ENCODE measurements around the gene WDPCP.

Gene WDPCP

GRCh38 chr2:63530704-63531279, 57.5 kb downstream of the WDPCP start:
- Mint-ChIP-seq H3K27ac (no peak overlapping the region), H3K4me3 (no peak overlapping the region), H3K36me3 (peaks cover 39% of the 10 kb centered on the region), H3K27me3 (no peaks in the 10 kb centered on the region), H3K9me3 (peaks cover 21% of the 10 kb centered on the region), H3K4me1 (peaks cover 26% of the 10 kb centered on the region)
- no peak for ATAC-seq

DNA sequence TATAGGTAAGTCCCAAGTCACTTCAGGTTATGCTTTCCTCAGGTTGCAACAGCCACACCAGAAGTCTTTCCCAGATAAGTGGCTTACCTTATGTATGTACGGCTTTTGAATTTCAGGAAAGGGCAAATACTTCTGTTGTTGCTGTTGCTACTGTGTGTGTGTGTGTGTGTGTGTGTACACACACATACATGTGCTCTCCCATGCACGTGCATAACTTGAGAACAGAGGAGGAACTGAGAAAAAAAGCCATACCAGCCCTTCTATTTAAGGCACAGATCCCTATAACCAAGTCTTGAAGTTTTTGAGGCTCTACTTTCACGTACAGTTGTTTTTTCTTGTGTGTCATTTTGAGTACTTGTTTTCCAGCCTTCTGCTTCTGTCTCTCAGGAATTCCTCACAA, 62.4 kb downstream of the WDPCP start:
- Mint-ChIP-seq H3K9me3 (peaks cover 35% of the 10 kb centered on the region), H3K36me3 (peaks cover 49% of the 10 kb centered on the region), H3K4me3 (no peak overlapping the region), H3K27ac (no peak overlapping the region), H3K4me1 (peaks cover 6% of the 10 kb centered on the region), H3K27me3 (no peaks in the 10 kb centered on the region)
- no peak for ATAC-seq

DNA sequence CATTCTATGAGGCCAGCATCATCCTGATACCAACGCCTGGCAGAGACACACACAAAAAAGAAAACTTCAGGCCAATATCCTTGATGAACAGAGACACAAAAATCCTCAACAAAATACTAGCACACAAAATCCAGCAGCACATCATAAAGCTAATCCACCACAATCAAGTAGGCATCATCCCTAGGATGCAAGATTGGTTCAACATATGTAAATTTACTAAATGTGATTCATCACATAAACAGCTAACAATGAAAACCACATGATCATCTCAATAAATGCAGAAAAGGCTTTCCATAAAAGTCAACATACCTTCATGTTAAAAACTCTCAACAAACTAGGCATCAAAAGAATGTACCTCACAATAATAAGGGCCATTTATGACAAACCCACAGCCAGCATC, 65.3 kb downstream of the WDPCP start:
- Mint-ChIP-seq H3K27ac (no peak overlapping the region), H3K4me1 (peaks cover 6% of the 10 kb centered on the region), H3K9me3 (peaks cover 35% of the 10 kb centered on the region), H3K36me3 (peaks cover 48% of the 10 kb centered on the region), H3K4me3 (no peak overlapping the region), H3K27me3 (no peaks in the 10 kb centered on the region)
- ATAC-seq, result no peak

DNA sequence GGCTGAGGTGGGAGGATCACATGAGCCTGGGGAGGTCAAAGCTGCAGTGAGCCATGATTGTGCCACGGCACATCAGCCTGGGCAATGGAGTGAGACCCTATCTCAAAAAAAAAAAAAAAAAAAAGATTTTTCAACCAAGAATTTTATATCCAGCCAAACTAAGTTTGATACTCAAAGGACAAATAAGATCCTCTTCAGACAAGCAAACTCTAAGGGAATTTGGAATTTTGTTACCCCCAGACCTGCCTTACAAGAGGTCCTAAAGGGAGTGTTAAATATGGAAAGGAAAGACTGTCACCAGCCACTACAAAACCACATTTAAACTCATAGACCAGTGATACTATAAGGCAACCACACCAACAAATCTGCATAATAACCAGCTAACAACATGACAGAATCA, 67.5 kb downstream of the WDPCP start:
- H3K27ac Mint-ChIP-seq, result no peak overlapping the region
- ATAC-seq, result no peak
- no peak overlapping the region for H3K4me3 Mint-ChIP-seq
- no peaks in the 10 kb centered on the region for H3K27me3 Mint-ChIP-seq
- H3K4me1 Mint-ChIP-seq, result peaks cover 8% of the 10 kb centered on the region
- H3K9me3 Mint-ChIP-seq, result peaks cover 35% of the 10 kb centered on the region
- peaks cover 54% of the 10 kb centered on the region for H3K36me3 Mint-ChIP-seq

- Mint-ChIP-seq H3K9me3 (peaks cover 11% of the 10 kb centered on the region), H3K27ac (no peak overlapping the region), H3K4me1 (peaks cover 8% of the 10 kb centered on the region), H3K27me3 (no peaks in the 10 kb centered on the region), H3K36me3 (peaks cover 34% of the 10 kb centered on the region), H3K4me3 (no peak overlapping the region)
- ATAC-seq, result no peak
Observed at GRCh38 chr2:63514781-63515180, 73.5 kb downstream of the WDPCP start.

DNA sequence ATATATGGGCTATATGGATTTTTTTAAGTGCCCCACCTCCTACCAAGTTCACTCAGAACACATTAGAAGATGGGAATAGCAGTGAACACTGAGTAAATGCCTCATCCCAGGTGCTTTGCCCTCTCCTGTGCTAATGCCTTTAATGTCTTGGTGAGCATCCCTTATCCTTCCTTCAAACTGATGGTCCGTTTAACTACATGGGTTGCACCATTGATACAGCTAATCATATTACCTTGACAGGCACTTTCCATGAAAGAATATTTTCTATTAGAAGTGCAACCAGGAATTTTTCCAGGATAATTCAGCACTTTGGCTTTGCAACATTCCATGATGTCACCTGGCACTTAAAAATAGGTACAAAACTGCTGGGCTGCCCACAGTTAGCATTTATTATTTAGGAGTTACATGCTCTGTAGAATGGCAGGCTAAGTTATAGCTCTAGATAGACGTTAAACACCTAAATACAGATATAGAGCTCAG, 74.0 kb downstream of the WDPCP start:
- no peak overlapping the region for H3K27ac Mint-ChIP-seq
- H3K9me3 Mint-ChIP-seq, result peaks cover 15% of the 10 kb centered on the region
- peaks cover 35% of the 10 kb centered on the region for H3K36me3 Mint-ChIP-seq
- no peak for ATAC-seq
- no peak overlapping the region for H3K4me3 Mint-ChIP-seq
- H3K4me1 Mint-ChIP-seq, result peaks cover 8% of the 10 kb centered on the region
- no peaks in the 10 kb centered on the region for H3K27me3 Mint-ChIP-seq

GRCh38 chr2:63506320-63506719, 82.0 kb downstream of the WDPCP start:
- Mint-ChIP-seq H3K27me3 (no peaks in the 10 kb centered on the region), H3K36me3 (peaks cover 46% of the 10 kb centered on the region), H3K4me1 (peaks cover 28% of the 10 kb centered on the region), H3K27ac (no peak overlapping the region), H3K4me3 (no peak overlapping the region), H3K9me3 (peaks cover 26% of the 10 kb centered on the region)
- no peak for ATAC-seq

GRCh38 chr2:63503818-63504217, 84.5 kb downstream of the WDPCP start:
- Mint-ChIP-seq H3K9me3 (peaks cover 12% of the 10 kb centered on the region), H3K27me3 (no peaks in the 10 kb centered on the region), H3K4me3 (no peak overlapping the region), H3K4me1 (peaks cover 29% of the 10 kb centered on the region), H3K36me3 (peaks cover 23% of the 10 kb centered on the region), H3K27ac (no peak overlapping the region)
- no peak for ATAC-seq

DNA sequence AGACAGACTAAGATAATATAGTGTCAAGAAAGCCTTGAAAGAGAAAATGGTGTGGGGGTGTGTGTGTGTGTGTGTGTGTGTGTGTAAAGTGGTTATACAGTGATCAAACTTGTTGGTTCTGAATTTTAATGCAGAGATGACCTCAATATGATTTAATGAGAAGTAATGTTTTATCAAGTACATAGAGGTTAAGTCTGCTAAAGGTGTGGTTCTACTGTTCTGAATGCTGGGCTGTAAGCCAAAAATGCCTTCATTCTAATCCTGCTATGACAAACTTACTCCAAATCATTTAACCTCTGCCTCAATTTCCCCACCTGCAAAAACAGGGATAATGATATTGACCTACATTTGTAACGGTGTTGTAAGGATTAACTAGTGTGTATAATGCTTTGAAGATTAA, 87.9 kb downstream of the WDPCP start:
- peaks cover 25% of the 10 kb centered on the region for H3K4me1 Mint-ChIP-seq
- H3K36me3 Mint-ChIP-seq, result no peaks in the 10 kb centered on the region
- ATAC-seq, result no peak
- no peaks in the 10 kb centered on the region for H3K27me3 Mint-ChIP-seq
- H3K4me3 Mint-ChIP-seq, result no peak overlapping the region
- H3K27ac Mint-ChIP-seq, result no peak overlapping the region
- no peaks in the 10 kb centered on the region for H3K9me3 Mint-ChIP-seq

DNA sequence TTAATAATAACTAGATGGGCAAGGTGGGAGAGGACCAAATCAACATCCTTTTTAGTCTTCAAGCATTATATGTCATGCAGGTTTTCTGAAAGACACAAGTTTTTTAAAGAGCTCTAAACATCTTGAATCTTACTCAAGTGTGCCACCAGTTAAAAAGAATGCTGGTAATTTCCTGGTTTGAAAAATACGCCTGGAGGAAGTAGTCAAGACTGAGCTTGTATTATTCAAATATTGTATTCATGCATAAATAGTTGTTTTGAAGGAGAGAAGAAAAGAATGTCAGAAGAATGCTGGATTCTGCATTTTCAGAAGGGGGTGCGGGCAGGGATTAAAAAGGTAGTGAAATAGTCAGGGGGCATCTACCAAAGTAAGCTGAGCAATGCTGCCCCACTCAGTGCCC, 90.7 kb downstream of the WDPCP start:
- Mint-ChIP-seq H3K4me1 (peaks cover 25% of the 10 kb centered on the region), H3K27ac (no peak overlapping the region), H3K27me3 (no peaks in the 10 kb centered on the region), H3K36me3 (peaks cover 6% of the 10 kb centered on the region), H3K9me3 (peaks cover 2% of the 10 kb centered on the region), H3K4me3 (no peak overlapping the region)
- no peak for ATAC-seq

DNA sequence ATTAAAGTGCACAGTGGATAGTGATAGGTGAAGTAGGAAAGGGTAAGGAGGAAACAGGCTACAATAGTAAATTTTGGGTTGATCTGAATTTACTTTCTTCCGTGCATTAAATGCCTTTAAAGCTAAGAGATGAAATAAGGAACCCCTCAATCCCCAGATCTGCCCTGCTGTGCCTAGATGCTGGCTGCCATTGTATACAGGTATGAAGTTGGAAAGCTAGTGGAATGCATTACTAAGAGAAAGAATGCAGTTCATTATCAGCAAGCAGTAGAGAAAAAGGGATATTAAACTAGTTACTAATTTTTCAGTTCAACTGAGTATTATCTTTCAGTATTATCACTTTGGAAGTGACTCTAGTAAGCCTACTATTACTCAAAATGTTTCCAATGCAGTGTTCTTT, 93.3 kb downstream of the WDPCP start:
- Mint-ChIP-seq H3K9me3 (peaks cover 2% of the 10 kb centered on the region), H3K27me3 (no peaks in the 10 kb centered on the region), H3K27ac (no peak overlapping the region), H3K4me1 (peaks cover 25% of the 10 kb centered on the region), H3K36me3 (peaks cover 18% of the 10 kb centered on the region), H3K4me3 (no peak overlapping the region)
- ATAC-seq, result no peak

DNA sequence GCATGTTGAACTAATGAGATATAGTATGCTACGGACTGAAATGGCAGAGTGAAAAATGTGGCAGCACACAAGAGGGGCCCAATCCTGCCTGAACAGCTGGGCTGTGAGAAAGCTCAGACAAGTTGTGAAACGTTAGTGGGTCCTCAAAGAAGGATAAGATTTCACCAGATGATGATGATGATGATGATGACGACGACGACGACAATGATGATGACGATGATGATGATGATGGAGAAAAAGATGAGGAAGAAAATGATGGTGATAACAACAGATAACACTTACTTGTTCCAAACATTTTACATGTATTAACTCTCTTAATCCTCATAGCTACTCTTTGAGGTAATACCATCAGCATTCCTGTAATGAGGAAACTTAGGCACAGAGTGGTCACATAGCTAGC, 94.2 kb downstream of the WDPCP start:
- Mint-ChIP-seq H3K4me1 (peaks cover 22% of the 10 kb centered on the region), H3K27me3 (no peaks in the 10 kb centered on the region), H3K36me3 (peaks cover 19% of the 10 kb centered on the region), H3K27ac (no peak overlapping the region), H3K9me3 (peaks cover 2% of the 10 kb centered on the region), H3K4me3 (no peak overlapping the region)
- ATAC-seq, result no peak

- Mint-ChIP-seq H3K9me3 (no peaks in the 10 kb centered on the region), H3K4me3 (no peak overlapping the region), H3K36me3 (peaks cover 18% of the 10 kb centered on the region), H3K27me3 (no peaks in the 10 kb centered on the region), H3K4me1 (no peaks in the 10 kb centered on the region), H3K27ac (no peak overlapping the region)
- ATAC-seq, result no peak
Observed at GRCh38 chr2:63488118-63488713, 100.1 kb downstream of the WDPCP start.

- H3K36me3 Mint-ChIP-seq, result peaks cover 15% of the 10 kb centered on the region
- H3K27me3 Mint-ChIP-seq, result no peaks in the 10 kb centered on the region
- ATAC-seq, result no peak
- no peaks in the 10 kb centered on the region for H3K9me3 Mint-ChIP-seq
- no peak overlapping the region for H3K27ac Mint-ChIP-seq
- H3K4me1 Mint-ChIP-seq, result no peaks in the 10 kb centered on the region
- no peak overlapping the region for H3K4me3 Mint-ChIP-seq
Observed at GRCh38 chr2:63486861-63487290, 101.4 kb downstream of the WDPCP start.

GRCh38 chr2:63484901-63485300, 103.4 kb downstream of the WDPCP start:
- Mint-ChIP-seq H3K4me1 (no peaks in the 10 kb centered on the region), H3K27me3 (no peaks in the 10 kb centered on the region), H3K36me3 (peaks cover 23% of the 10 kb centered on the region), H3K27ac (no peak overlapping the region), H3K4me3 (no peak overlapping the region), H3K9me3 (no peaks in the 10 kb centered on the region)
- ATAC-seq, result no peak

DNA sequence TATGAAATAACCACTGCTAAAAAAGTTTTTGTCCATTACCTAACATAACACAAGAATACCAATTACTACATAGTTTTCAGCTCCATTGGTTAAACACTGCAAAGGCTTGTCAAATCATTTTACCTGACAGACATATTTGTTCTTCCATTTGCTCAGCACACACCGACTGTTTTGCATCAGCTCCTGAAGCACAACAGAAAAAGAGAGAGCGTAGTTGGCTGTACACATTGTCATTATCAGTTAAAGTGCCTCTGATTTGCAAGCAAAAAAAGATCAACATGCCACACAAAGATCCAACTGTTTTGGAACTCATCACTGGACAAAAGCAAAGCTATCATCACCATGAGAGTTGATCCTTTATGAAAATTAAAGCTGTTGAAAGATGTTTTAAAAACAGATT, 103.8 kb downstream of the WDPCP start:
- ATAC-seq, result no peak
- H3K27me3 Mint-ChIP-seq, result no peaks in the 10 kb centered on the region
- H3K27ac Mint-ChIP-seq, result no peak overlapping the region
- H3K36me3 Mint-ChIP-seq, result peaks cover 27% of the 10 kb centered on the region
- H3K4me3 Mint-ChIP-seq, result no peak overlapping the region
- H3K4me1 Mint-ChIP-seq, result no peaks in the 10 kb centered on the region
- H3K9me3 Mint-ChIP-seq, result no peaks in the 10 kb centered on the region
